PC-3 (cell line): Measurements from ENCODE around the gene CAND2. TPM values are rescaled to one million over a fixed set of nuclear protein-coding genes. Genes with fewer than 3 reads are reported as not detected.
"Not testable (repeated sequence)": the region's sequence is repeated elsewhere in the genome, so short reads cannot be mapped to it uniquely, and the experiment has no call there.

Experiments
- ATAC-seq: fragments of 200-7000 bp; cut with Tn5 transposase; 2 replicates; pipeline ENCODE4 v1.9.1; 2020; ENCODE audit warnings: mild to moderate bottlenecking, moderate library complexity
- BruUV-seq: library from RNA; stranded (reverse); fragments of 400-500 nt; replicated peaks from 2 replicates; lab custom pipeline; 2021; lab: Mats Ljungman, UMichigan
- CTCF ChIA-PET: fragments of 300-600 bp; sonication (Branson Sonifier 250); formaldehyde crosslinking; loops from one replicate; lab custom pipeline; 2022; ENCODE audit warnings: antibody characterized with exemption; lab: Charles Lee
- POLR2A ChIA-PET: fragments of 300-600 bp; sonication (Branson Sonifier 250); formaldehyde crosslinking; loops from one replicate; lab custom pipeline; 2022; ENCODE audit warnings: antibody characterized with exemption; ENCODE audit not compliant: unreplicated experiment; lab: Charles Lee
- DNase-seq: peaks from one replicate; pipeline ENCODE4 v3.0.0-alpha.2; 2015
- H2AFZ ChIP-seq: fragments of 300-600 bp; sonication (generic); 2 replicates; pipeline ENCODE4 v1.6.0; 2016; ENCODE audit warnings: antibody characterized with exemption, low read length
- H3F3A ChIP-seq: fragments of 300-600 bp; sonication (generic); one replicate; pipeline ENCODE4 v1.6.0; 2017; ENCODE audit warnings: antibody characterized with exemption, low read length, control low read depth, mild to moderate bottlenecking; ENCODE audit not compliant: unreplicated experiment
- H3K27ac ChIP-seq: fragments of 300-600 bp; sonication (generic); 2 replicates; pipeline ENCODE4 v1.5.1; 2016; ENCODE audit warnings: mild to moderate bottlenecking, low read length
- H3K27me3 ChIP-seq: fragments of 300-600 bp; sonication (generic); 2 replicates; pipeline ENCODE4 v1.6.1; 2016; ENCODE audit warnings: low read length, mixed read lengths
- H3K36me3 ChIP-seq: fragments of 300-600 bp; sonication (generic); 2 replicates; pipeline ENCODE4 v1.6.1; 2016; ENCODE audit warnings: low read depth, mixed run types, low read length, mixed read lengths
- H3K4me1 ChIP-seq: fragments of 300-600 bp; sonication (generic); 2 replicates; pipeline ENCODE4 v1.5.1; 2016; ENCODE audit warnings: low read length; ENCODE audit not compliant: insufficient read depth
- H3K4me2 ChIP-seq: fragments of 300-600 bp; sonication (generic); 2 replicates; pipeline ENCODE4 v1.6.0; 2016; ENCODE audit warnings: low read length
- H3K4me3 ChIP-seq: fragments of 300-600 bp; sonication (generic); 2 replicates; pipeline ENCODE4 v1.5.1; 2016; ENCODE audit warnings: mild to moderate bottlenecking, low read length, mixed read lengths
- H3K79me2 ChIP-seq: fragments of 300-600 bp; sonication (generic); 2 replicates; pipeline ENCODE4 v1.6.1; 2017; ENCODE audit warnings: low read length, mixed read lengths
- H3K9ac ChIP-seq: fragments of 300-600 bp; sonication (generic); 2 replicates; pipeline ENCODE4 v1.6.0; 2016; ENCODE audit warnings: mild to moderate bottlenecking, low read length
- H3K9me2 ChIP-seq: fragments of 300-600 bp; sonication (generic); replicated peaks from 2 replicates; pipeline ENCODE4 v1.6.1; 2016; ENCODE audit warnings: mixed run types, low read length, mixed read lengths
- H3K9me3 ChIP-seq: fragments of 300-600 bp; sonication (generic); 2 replicates; pipeline ENCODE4 v1.6.1; 2016; ENCODE audit warnings: low read length, mixed read lengths
- H4K20me1 ChIP-seq: fragments of 300-600 bp; sonication (generic); 2 replicates; pipeline ENCODE4 v1.6.1; 2016; ENCODE audit warnings: low read length, mixed read lengths
- CTCF ChIP-seq: fragments of 300-600 bp; sonication (generic); conservative IDR thresholded peaks from 2 replicates; pipeline ENCODE4 v1.5.1; 2017; ENCODE audit warnings: antibody characterized with exemption, low read depth, mild to moderate bottlenecking, low read length
- EZH2 ChIP-seq: fragments of 300-600 bp; sonication (generic); IDR thresholded peaks from one replicate; pipeline ENCODE4 v1.6.1; 2017; ENCODE audit warnings: antibody characterized with exemption, mild to moderate bottlenecking, low read length; ENCODE audit not compliant: unreplicated experiment
- EZH2phosphoT487 ChIP-seq: fragments of 300-600 bp; sonication (generic); IDR thresholded peaks from 2 replicates; pipeline ENCODE4 v1.6.1; 2018; ENCODE audit warnings: mild to moderate bottlenecking, antibody characterized with exemption, low read length, borderline replicate concordance
- intact Hi-C: fragments of 100-400 bp; cut with micrococcal nuclease; formaldehyde crosslinking; loops from 2 replicates; pipeline ENCODE4 v1.9.0; 2023
- total RNA-seq: library from RNA; depleted of rRNA; stranded (reverse); fragments of >200 nt; gene quantifications from 2 replicates; pipeline ENCODE4 v1.2.3, GENCODE V29; 2014

Gene CAND2
- total RNA-seq, 1 experiment from 2014 or later: 4.8 TPM

GRCh38 chr3:12787346-12787745 lies 9.1 kb upstream of the CAND2 start:
- not testable (repeated sequence) for H3K36me3 ChIP-seq, H2AFZ ChIP-seq, H3K27ac ChIP-seq, H3K4me2 ChIP-seq, H3K4me3 ChIP-seq, H3K9me3 ChIP-seq, H3K9ac ChIP-seq, H3K9me2 ChIP-seq, BruUV-seq, H3F3A ChIP-seq, H3K79me2 ChIP-seq, H3K27me3 ChIP-seq, H3K4me1 ChIP-seq, H4K20me1 ChIP-seq
- ATAC-seq (peak; percentile 29; the same call in 1 of the 2 replicates), DNase-seq (peak; percentile 63)
- intact Hi-C loops: loop anchor here (1.0 to 5.0 kb wide), 2 partner anchors 65 to 105 kb away; no protein-coding TSS in a partner anchor
- TF ChIP-seq CTCF: peak; percentile 48
- CTCF ChIA-PET: interaction anchor here (0.6 to 1.2 kb wide), 4 partner anchors 23 to 764 kb away, joined by 3 to 6 read pairs (median 4); no protein-coding TSS in a partner anchor
- POLR2A ChIA-PET: interaction anchor here (0.6 kb wide), 1 partner anchor 23 kb away, joined by 3 read pairs; no protein-coding TSS in a partner anchor

DNA sequence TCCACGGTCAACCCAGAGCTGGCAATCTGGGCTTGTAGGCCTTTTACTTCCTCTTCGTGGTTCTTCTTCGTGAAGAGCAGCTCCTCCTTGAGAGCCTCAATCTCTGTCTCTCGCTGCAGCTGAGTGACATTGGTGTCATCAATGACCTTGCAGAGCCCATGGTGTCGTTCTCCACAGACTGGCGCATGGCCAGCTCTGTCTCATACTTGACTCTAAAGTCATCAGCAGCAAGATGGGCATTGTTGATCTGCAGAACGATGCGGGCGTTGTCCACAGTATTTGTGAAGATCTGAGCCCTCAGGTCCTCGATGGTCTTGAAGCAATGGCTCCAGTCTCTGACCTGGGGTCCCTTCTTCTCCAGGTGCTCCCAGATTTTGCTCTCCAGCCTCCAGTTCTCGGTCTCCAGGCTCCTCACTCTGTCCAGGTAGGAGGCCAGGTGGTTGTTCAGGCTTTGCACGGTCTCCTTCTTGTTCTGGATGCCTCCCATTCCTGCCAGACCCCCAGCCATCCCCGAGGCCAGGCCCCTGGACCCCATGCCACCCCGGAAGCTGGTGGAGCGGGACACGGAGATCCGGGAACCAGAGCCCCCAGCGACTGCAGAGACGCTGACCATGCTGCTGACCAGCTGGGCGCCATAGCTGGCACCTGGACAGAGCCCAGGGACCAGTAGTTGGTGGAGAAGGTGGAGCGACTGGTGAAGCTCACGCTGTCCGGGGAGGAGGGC lies 8.4 kb upstream of the CAND2 start:
- H3K9ac ChIP-seq: not testable (repeated sequence)
- CTCF ChIA-PET: interaction anchor here (1.1 to 1.2 kb wide), 4 partner anchors 22 to 99 kb away, joined by 3 to 6 read pairs (median 4); partner anchors contain the start of gene RPL32
- intact Hi-C loops: loop anchor here (1.0 to 5.0 kb wide), 2 partner anchors 66 to 104 kb away; no protein-coding TSS in a partner anchor

DNA sequence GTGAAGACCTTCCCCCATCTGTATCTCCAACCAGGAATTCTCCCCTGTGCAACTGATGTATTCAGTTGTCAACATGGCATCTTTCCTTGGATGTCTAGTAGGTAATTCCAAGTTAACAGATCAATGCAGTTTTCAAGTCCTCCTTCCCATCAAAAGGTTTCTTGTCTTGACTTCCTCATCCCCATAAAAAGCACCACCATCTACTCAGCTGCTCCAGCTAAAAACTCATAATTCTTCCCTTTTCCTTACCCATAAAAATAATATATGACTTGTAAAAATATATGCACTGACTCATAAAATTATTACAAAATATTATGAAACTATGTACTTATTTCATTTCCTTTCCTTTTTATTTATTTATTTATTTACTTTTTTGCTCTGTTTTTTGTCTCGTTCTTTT lies 5.0 kb upstream of the CAND2 start:
- Histone ChIP-seq H3K36me3 (no peaks in the 10 kb centered on the region), H3K79me2 (no peaks in the 10 kb centered on the region), H3K27me3 (no peaks in the 10 kb centered on the region), H3K27ac (no peak overlapping the region), H4K20me1 (no peaks in the 10 kb centered on the region), H2AFZ (no peak overlapping the region), H3K4me1 (0 out of 2 replicates have a peak, but pooled peaks cover 6% of the 10 kb centered on the region), H3K9ac (no peak overlapping the region), H3K9me2 (no peaks in the 10 kb centered on the region), H3F3A (no peaks in the 10 kb centered on the region), H3K9me3 (no peaks in the 10 kb centered on the region), H3K4me3 (no peak overlapping the region), H3K4me2 (no peak overlapping the region)
- intact Hi-C loops: loop anchor here (1.0 to 2.0 kb wide), 2 partner anchors 38 to 49 kb away; partner anchors contain the start of gene RPL32
- ATAC-seq (peak; percentile 82), DNase-seq (peak; percentile 28)
- ChIA-PET POLR2A (no interaction called here), CTCF (interaction anchor here (0.6 to 0.7 kb wide), 2 partner anchors 28 to 99 kb away, joined by 3 to 4 read pairs; no protein-coding TSS in a partner anchor)
- TF ChIP-seq EZH2phosphoT487 (no peak), CTCF (no peak), EZH2 (no peak)
- no TSS peak for BruUV-seq

More for the DNA sequence above, 8.4 kb upstream of the CAND2 start:
- POLR2A ChIA-PET: interaction anchor here (0.6 kb wide), 1 partner anchor 24 kb away, joined by 3 read pairs; no protein-coding TSS in a partner anchor
- not testable (repeated sequence) for BruUV-seq, ATAC-seq, H3F3A ChIP-seq, H3K4me3 ChIP-seq, H3K27ac ChIP-seq, H2AFZ ChIP-seq, H3K27me3 ChIP-seq, DNase-seq, H3K9me2 ChIP-seq, H3K79me2 ChIP-seq, H3K9me3 ChIP-seq, H3K4me1 ChIP-seq, H3K4me2 ChIP-seq, H3K36me3 ChIP-seq, H4K20me1 ChIP-seq
